ENCODE measurements around the gene ATIC.

The ATIC gene

DNA sequence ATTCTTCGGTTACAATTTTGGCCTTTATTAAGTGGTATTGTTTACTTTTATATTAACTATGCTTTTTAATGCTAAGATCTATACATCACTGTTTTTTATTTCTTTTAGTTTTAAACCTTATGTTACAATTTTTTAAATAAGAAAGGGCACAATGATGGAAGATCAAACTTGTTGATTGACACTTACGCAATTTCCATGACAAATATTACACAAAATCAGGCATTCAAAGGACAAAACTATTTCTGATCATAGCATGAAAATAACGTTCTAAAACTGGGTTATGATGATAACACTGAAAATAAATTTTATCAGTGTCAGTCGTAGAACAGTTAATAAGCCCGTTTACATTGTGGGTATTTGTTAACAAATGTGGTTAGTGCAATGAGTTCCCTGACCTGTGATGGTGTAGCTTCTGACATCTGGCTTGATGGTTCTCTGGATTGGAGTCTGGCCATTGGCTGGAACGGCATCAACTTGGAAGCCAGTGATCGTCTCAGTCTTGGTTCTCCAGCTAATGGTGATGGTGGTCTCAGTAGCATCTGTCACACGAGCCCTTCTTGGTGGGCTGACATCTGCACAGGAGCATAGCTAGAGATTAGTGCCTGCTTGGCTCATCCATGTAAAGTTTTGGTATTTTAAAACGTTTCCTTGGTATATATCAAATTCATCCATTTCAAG is 64.4 kb downstream of the ATIC start:
- DNase-seq (ENCODE audit: low read depth): no peak

DNA sequence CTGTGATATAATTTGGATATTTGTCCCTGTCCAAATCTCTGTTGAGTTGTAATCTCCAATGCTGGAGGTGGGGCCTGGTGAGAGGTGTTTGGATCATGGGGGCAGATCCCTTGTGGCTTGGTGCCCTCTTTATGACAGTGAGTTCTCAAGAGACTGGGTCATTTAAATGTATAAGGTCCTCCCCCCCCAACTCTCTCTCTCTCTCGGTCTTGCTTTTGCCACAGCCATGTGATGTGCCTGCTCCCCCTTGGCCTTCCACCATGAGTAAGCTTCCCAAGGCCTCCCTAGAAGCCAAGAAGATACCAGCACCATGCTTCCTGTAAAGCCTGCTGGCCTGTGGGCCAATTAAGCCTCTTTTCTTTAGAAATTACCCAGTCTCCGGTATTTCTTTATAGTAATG is 65.4 kb downstream of the ATIC start:
- no peak for DNase-seq (ENCODE audit: low read depth)

DNA sequence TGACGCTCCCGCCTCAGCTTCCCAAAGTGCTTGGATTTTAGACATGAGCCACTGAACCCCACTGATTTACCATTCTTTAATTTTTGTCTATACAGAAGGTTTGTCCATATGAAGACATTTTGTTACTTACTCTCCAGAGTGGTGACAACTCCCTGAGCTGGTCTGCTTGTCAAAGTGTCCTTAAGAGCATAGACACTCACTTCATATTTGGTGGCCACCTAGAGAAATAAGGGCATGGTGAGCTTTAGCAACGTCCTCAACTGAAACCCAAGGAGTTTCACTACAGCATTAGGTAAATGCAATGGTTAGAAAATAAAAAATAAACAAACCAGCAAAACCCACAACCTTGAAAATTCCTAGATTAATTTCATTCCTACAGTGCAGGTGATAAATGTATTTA is 66.2 kb downstream of the ATIC start:
- DNase-seq (ENCODE audit: low read depth): no peak

DNA sequence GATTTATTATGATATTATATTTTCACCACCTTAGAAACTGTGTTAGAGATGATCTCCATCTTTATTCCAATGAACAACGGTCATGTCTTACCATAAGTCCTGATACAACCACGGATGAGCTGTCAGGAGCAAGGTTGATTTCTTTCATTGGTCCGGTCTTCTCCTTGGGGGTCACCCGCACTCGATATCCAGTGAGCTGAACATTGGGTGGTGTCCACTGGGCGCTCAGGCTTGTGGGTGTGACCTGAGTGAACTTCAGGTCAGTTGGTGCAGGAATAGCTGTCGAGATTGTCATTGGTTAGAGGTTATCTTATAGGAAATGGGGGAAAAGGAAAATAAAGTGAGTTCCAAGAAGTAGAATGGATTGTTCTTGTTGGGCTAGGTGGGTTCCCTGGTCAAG is 67.2 kb downstream of the ATIC start:
- DNase-seq (ENCODE audit: low read depth): no peak

DNA sequence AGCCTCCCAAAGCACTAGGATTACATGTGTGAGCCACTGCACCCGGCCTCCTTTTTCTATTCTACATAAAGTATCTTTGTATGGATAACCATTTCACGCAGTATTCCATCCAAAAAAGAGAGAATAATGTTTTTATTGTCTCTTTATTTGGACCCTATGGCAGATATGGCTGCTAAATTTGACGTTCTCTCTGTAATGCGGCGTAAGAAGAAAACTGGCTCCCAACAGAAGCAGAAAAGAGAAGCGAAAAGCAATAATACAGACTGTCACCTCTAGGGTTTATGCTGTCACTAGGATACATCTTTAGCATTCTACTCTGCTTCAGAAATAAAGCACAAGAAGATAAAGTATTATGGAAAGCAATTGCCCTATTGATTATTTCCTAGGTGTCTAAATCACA is 68.1 kb downstream of the ATIC start:
- no peak for DNase-seq (ENCODE audit: low read depth)

DNA sequence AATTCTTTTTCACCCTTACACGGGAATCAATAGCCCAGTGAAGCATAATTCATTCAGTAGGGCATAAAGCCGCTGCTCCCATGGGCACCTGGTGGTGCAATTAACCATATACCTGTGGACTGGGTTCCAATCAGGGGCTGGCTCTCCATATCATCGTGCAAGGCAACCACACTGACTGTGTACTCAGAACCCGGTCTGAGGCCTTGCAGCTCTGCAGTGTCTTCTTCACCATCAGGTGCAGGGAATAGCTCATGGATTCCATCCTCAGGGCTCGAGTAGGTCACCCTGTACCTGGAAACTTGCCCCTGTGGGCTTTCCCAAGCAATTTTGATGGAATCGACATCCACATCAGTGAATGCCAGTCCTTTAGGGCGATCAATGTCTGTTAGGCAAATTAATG is 68.8 kb downstream of the ATIC start:
- DNase-seq (ENCODE audit: low read depth): no peak

DNA sequence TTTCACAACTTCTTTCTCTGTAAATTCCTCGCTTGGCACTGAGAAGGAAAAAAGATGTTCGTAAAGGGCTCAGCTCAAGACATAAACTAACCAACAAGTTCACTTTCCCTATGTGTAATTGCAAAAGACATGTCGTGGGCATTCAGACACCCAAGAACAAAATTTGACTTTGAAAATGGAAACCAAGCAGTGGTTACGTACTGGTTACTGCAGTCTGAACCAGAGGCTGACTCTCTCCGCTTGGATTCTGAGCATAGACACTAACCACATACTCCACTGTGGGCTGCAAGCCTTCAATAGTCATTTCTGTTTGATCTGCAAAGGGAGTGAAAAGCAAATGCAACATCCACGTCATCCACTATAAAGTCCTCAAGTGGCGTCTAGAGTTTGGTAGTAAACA is 70.2 kb downstream of the ATIC start:
- no peak for DNase-seq (ENCODE audit: low read depth)

DNA sequence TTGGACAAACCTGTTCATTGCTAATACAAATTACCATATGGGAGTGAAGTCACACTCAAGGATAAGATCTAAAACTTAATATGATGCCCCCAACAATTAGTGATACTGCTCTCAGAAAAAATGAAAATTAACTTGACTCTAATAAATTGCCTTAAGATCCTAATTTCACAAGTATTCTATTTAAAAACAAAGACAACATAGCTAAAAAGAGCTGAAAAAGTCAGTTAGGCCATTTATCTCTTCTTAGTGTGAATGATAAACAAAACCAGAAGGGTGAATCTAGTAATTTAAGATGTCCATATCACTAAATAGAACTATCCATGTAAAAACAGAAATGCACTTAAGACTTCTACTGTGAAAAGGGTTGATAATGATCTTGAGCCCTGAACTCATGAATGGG is 70.6 kb downstream of the ATIC start:
- DNase-seq (ENCODE audit: low read depth): no peak

DNA sequence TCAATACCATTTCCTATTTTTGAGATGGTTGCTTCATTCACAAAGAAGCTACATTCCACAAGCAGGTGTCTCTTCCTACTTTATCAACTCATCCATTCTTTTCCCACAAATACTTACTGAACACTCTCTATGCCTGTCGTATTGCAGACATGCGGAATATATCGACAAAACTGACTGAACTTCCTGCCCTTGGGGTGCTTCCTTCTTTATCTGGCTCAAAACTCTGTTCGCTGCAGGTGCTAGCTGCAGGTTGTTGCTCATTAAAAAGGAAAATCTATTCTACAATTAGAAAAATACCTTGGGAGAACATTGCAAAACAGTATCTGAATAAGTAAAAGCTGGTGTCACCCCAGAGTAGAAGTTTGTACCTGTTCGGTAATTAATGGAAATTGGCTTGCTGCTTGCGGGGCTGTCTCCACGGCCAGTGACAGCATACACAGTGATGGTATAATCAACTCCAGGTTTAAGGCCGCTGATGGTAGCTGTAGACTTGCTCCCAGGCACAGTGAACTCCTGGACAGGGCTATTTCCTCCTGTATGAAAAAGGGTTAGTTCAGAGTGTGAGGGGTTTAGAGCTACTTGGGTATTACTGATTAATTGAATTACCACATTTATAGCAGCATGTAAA is 71.9 kb downstream of the ATIC start:
- no peak for DNase-seq (ENCODE audit: low read depth)

DNA sequence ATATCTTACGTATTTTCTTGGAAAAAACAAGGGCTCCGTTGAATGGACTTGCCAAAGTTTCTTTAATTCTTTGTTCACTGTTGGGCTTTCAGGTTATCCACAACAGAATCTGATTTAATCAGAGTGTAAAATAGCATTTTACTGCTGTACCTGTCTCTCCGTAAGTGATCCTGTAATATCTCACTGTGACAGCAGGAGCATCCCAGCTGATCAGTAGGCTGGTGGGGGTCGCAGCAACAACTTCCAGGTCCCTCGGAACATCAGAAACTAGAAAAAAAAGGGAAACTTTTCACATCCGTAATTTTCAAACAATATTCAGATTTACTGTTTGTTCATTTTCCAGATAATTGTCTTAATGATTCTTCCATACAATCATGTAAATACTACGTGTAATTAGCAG is 72.9 kb downstream of the ATIC start:
- DNase-seq (ENCODE audit: low read depth): no peak

DNA sequence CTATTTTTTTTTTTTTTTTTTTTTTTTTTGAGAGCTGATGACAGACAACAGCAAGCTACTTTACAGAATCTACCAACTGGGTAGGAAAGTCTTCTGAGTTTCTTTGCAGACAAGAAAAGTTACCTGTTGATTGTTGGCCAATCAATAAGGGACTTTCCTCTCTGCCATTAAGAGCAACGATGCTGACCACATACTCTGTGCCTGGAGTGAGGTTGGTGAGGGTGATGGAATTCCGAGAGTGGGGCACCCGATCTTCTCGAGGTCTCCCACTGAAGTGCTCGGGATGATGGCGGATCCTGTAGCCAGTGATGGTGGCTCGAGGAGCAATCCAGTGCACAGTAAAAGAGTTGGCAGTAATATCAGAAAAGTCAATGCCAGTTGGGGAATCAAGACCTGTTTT is 74.7 kb downstream of the ATIC start:
- DNase-seq (ENCODE audit: low read depth): no peak

DNA sequence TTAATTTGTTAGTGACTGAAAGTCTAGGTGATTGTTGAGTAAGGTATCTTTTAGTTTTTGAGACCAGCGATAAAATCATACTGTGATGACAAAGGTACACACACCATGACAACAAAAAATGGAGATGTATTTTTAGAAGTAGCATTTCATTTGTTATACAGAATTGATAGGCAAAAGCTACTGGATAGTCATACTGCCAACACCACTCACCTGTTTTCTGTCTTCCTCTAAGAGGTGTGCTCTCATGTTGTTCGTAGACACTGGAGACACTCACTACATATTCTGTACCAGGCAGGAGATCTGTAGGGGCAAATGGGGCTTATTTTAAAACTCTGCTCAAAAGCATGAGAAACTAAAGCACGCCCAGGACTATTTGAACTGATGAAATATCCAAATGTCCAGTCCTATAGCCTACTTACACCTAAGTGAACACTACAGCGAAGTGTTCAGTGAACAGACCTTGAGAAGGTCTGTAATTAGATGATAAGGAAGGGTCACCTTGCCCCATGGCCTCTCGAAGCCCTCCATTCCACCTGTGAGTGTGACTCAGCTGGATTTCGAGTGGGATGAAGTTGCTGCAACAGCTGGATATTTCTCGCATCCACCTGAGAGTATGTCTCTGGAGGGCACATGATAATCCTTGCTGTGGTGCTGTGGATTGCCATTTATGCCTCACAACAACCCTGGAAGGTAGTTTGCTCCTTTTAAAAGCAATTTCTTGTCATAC is 76.3 kb downstream of the ATIC start:
- DNase-seq (ENCODE audit: low read depth): no peak

DNA sequence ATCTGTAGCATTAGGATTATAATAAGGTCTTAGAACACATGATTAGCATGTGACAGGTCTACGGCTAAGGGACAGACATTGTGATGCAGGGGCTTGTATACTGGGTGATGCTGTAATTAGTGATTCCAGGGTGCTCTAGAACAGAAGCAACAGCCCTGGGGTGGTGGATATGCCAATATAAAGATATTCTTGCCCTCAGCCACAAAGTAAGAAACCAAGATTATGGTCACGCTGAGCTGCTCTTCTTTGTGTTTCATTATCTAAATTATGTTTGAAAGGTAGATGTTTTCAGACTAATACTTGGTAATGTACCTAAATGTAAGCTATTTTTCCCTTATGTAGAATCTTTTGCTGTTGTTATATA is 78.7 kb downstream of the ATIC start:
- DNase-seq (ENCODE audit: low read depth): no peak

DNA sequence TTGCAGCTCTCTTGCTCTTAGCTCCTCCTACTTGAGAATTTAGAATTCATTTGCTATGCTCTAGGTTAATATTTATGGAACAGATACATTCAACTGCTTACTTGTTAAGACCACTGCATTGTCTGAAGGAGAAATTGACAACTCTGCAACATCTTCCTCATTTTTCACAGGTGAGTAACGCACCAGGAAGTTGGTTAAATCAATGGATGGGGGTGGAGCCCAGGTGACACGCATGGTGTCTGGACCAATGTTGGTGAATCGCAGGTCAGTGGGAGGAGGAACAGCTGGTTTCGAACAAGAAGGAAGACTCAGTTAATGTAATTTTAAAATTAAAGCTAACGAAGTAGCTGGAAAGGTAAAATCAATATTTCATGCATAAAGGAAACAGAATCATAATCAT is 79.7 kb downstream of the ATIC start:
- peak; percentile 15 for DNase-seq (ENCODE audit: low read depth)

DNA sequence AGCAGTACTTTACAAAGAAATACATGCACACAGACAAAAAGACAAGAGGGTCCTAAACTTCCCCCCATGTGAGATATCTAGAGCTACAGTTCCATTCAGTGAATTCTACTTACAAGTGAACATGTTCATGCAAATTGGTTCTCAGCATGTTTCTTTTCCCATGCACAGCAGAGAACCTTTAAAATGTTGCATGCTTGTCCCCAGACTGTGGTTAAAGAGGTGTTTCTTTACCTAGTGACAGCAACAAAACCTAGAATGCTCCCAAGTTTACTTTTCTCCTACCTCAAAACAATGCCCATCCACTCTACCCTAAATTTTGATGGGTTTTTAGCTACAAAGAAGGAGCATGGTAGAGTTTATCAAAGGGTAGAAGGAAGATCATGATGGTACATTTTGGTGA is 80.3 kb downstream of the ATIC start:
- no peak for DNase-seq (ENCODE audit: low read depth)

DNA sequence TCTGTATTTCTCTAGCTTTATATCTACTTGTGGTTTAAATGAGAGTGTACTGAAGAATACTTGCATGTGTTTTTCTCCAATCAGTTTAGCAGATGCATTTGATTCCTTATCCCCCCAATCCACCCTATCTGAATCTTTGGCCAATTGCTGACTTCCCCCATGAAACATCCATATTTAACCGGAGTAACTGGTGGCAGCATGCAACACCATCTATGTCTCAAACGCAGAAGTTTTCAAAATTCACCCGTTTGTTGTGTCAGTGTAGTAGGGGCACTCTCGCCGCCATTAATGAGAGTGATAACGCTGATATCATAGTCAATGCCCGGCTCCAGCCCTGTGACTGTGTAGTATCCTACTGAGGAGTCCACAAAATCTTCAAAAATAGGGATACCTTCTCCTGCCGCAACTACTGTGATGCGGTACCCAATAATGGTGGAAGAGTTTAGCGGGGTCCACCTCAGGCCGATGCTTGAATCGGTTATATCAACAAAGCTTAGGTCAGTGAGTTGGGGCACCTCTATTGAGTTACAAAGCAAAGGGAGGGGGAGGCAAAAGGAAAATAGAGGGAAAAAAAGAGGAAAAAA is 80.9 kb downstream of the ATIC start:
- DNase-seq (ENCODE audit: low read depth): no peak

DNA sequence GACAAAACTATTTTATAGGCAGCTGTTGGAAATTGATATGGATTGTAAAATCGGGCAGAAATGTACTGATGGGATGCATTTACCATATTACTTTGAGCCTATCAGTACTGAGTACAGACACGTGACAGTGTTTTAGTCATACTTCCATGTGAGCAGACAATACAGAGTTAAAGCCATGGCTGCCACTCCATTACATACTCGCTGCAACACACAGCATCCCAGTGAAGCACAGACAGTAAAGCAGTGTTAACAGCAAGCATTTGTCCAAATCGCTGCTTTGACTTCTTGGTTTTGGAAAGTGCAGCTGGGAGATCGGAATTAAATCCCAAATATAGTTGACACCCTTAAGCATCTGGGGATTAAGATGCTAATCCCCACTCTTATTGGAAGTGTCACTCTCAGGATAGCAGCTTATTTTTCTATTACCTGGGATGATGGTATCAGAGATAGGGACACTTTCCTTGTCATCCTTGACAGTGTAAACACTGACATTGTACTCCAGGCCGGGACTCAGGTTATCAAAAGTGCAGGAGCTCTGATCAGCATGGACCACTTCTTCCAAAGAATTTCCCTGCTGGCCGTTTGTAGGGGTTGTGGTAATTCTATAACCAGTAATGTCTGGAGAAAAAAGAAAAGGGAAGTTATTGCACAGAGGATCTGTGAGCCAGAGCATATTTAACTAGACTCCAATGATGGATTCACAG is 82.4 kb downstream of the ATIC start:
- DNase-seq (ENCODE audit: low read depth): no peak

DNA sequence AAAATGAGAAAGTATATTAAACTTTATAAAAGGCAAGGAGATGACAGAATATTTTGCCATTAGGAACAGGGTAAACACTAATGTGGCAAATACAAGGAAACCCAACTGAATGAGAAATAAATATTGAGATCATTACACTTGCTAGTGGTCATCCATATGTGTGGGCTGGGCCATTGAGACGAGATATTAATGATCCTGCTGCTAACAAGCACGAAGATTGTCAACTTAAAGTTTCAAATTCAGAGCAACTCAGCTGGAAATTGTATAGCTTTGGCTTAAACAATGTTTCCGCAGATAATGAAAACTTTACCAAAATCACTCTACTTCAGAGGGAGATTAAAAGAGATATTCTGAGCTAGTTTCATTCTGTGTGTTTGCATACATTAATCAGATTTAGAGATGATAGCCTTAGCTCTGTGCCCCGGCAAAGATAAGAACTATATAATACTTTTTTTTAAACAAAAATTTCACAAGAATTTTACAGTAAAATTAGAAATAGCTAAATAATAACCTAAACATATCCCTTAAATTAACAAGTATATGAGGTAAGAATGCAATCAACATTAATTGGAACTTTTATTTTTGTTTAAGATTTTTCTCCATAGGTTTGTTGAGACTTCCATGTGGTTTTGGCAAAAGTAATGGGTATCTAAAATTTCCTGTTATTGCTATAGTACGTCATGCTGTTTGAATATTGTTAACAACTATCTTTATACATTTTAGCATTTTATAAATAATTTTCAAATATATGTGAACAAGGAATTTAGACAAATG is 84.0 kb downstream of the ATIC start:
- DNase-seq (ENCODE audit: low read depth): no peak

DNA sequence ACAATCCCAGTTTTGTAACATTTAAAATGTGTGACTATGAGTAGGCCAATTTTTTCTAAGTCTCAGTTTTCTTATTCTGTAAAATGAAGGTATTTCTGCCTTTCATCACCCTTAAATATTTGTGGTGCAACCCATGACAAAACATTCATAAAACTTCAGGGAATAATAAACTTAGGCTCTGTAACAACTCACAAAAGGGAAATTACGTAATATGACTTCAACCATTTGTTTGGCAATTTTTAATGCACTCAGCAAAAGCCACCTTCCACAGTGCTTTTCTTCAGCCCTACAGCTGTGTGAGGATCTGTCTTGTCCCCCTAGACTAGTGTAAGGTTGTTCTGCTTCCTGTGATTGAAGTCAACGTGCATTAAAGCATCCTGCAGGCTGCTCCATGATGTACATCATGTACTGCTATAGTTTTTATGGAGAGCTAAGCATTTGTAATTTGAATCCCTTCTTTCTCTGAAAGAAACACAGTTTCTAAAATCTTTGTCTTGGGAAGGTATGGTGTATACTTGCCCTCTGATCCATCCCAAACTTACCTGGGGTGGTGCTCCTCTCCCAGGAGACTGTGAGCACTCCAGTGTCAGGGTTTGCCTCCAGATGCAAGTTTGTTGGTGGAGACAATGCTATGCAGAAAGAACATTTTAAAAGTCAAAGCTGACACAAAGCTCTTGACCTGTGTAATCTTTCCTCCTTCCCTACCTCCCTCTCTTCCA is 84.9 kb downstream of the ATIC start:
- peak; percentile 57 for DNase-seq (ENCODE audit: low read depth)

DNA sequence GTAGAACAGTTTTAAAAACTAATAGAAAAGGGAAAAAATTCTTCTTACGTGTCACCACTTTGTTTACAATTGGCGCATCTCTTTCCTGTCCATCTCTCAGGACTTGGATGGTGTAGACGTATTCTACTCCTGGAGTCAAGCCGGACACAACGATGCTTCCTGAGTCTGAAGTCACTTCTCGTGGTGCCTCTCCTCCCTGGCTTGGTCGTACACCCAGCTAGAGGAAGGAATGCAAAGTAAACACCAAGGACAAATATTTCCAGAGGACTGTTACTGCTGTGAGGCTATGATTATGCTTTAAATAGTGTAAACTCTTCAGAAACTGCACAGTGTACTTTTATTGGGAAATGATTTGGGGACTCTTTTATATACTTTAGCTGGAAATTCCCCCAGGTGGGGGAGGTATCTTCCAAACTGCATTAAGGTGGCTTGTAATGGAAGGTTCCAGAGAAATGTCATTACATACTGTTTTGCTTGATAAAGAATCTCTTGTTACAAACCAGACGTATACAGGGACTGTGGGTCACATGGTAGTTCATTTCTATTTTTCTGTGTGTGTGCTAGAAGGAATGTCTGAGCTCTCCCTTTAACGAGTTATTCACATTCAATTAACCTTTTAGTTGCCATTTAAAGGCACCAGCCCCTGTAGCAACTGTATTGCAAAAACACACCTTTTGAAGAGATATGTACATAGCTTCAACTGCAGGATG is 85.9 kb downstream of the ATIC start:
- no peak for DNase-seq (ENCODE audit: low read depth)

All from ELR (cell line).